Measurements from ENCODE around the gene BBS10.

DNA sequence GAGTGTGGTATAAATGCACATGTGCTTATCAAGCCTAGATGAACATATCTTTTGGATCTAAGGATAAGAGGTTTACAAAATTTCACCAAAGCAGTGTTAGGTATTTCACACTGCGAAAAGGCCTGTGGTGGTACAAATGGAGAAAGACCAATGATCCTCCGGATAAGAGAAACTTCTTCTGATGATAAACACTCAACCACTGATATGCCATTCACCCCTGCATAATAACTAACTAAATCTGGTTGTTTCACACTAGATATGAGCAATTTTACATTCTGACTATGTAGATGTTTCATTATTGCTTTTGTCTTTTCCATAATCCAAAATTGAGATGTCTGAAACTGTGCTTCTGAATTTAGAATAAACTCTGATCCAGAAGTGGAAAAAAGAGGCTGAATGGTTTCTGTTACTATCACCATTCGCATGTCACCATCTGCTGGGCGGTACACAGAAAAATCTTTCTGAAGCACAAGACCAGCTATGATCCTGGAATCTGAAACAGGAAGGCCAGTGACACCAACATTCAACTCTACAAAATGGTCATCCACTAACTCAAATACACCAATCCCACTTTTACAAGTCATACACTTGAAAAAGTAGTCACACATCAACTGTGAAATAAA lies 1.3 kb downstream of the BBS10 start:
- TF ChIP-seq, protein P1, sequence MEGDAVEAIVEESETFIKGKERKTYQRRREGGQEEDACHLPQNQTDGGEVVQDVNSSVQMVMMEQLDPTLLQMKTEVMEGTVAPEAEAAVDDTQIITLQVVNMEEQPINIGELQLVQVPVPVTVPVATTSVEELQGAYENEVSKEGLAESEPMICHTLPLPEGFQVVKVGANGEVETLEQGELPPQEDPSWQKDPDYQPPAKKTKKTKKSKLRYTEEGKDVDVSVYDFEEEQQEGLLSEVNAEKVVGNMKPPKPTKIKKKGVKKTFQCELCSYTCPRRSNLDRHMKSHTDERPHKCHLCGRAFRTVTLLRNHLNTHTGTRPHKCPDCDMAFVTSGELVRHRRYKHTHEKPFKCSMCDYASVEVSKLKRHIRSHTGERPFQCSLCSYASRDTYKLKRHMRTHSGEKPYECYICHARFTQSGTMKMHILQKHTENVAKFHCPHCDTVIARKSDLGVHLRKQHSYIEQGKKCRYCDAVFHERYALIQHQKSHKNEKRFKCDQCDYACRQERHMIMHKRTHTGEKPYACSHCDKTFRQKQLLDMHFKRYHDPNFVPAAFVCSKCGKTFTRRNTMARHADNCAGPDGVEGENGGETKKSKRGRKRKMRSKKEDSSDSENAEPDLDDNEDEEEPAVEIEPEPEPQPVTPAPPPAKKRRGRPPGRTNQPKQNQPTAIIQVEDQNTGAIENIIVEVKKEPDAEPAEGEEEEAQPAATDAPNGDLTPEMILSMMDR (IDR thresholded peaks at IDR 0.05), result no peak
- no peak for TF ChIP-seq POLR2A (IDR thresholded peaks at IDR 0.05)
